Vagina (tissue), 2 donors: Measurements from ENCODE around the gene KCP. TPM values are rescaled to one million over a fixed set of nuclear protein-coding genes. Genes with fewer than 3 reads are reported as not detected.

Experiments
- DNase-seq, 2 donors: peaks; one replicate each; pipeline ENCODE4 v3.0.0-alpha.2; 2017; ENCODE audit errors: extremely low spot score in 2 of 2
- H3K27ac ChIP-seq: fragments of 200-600 bp; sonication (generic); one replicate; pipeline ENCODE4 v1.5.1; 2019
- H3K27me3 ChIP-seq: fragments of 200-600 bp; sonication (generic); one replicate; pipeline ENCODE4 v1.5.1; 2019
- H3K36me3 ChIP-seq, 2 donors: fragments of 200-600 bp; sonication (generic); one replicate each; pipeline ENCODE4 v1.5.1; 2017 to 2019
- H3K4me1 ChIP-seq: fragments of 200-600 bp; sonication (generic); one replicate; pipeline ENCODE4 v1.5.1; 2019
- H3K4me3 ChIP-seq, 2 donors: fragments of 200-600 bp; sonication (generic); 1 replicate in 1 of 2; 2 replicates in 1 of 2; pipeline ENCODE4 v1.5.1; 2016 to 2019
- H3K9me3 ChIP-seq: fragments of 200-600 bp; sonication (generic); one replicate; pipeline ENCODE4 v1.5.1; 2019
- POLR2A ChIP-seq, 2 donors: fragments of 450-650 bp; IDR thresholded peaks; one replicate each; pipeline ENCODE4 v1.6.1; 2017; ENCODE audit warnings: antibody characterized with exemption in 2 of 2, mild to moderate bottlenecking in 2 of 2, moderate library complexity in 2 of 2
- POLR2AphosphoS5 ChIP-seq, 2 donors: sonication (generic); formaldehyde crosslinking; IDR thresholded peaks; one replicate each; pipeline ENCODE4 v1.9.0; 2017; ENCODE audit warnings: antibody characterized with exemption in 2 of 2, mild to moderate bottlenecking in 2 of 2, low read depth in 1 of 2; ENCODE audit not compliant: insufficient read depth in 1 of 2
- intact Hi-C: fragments of 100-400 bp; cut with DNase I; formaldehyde crosslinking; loops from one replicate; pipeline ENCODE4 v1.15.1; 2023
- total RNA-seq: library from RNA; depleted of rRNA; stranded (reverse); fragments of >200 nt; gene quantifications from one replicate; pipeline ENCODE4 v1.2.3, GENCODE V29; 2016
- TF ChIP-seq, protein P1 (sequence below), 3 experiments: fragments of 450-650 bp in 2 of 3; fragments of 200-600 bp in 1 of 3; sonication (generic) in 1 of 3; IDR thresholded peaks; one replicate each; pipeline ENCODE4 v1.5.1; 2017 to 2019; ENCODE audit warnings: antibody characterized with exemption in 3 of 3, mild to moderate bottlenecking in 2 of 3, moderate library complexity in 2 of 3

KCP gene
- total RNA-seq, 1 donor from 2014 or later = 1.2 TPM

DNA sequence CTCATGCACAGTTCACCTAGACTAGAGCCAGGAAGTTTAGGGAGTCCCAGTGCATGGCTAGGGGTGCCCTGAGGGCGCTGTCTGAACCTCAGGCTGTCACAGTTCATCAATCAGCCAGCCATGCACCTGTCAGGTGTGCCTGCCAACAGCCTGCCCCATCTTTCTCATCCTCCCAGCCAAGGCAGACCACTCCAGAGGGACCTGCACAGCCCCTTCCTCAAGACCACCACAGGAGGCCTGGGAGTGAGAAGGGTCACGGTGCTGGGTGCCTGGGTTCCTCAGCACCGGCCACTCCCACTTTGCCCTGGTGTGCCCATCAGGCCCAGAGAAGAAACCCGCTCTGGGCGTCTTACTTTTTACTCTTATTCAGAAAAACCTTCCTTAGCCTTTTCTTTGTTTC is 39.5 kb downstream of the KCP start:
- peaks cover 26% of the 10 kb centered on the region for H3K4me1 ChIP-seq
- H3K4me3 ChIP-seq = no peak overlapping the region

DNA sequence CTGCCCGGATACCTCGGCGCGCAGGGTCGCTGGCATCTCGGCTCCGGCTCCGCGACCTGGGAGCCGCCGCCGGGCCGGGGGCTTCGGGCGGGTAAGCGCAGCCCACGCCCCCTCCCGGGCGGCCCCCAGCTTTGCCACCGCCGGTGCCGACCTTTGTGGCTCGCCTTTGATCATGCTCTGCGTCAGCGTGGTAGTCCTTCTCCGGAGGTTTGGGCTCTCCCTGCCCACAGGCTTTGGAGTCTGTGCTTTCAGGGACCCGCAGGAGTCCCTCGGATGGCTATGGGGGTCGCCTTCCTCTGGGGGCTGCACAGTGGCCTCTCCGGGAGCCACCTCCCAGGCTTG is 40.6 kb downstream of the KCP start:
- intact Hi-C loops = loop anchor here (10.0 kb wide), 2 partner anchors 135 to 255 kb away; partner anchors contain the start of gene CALU
- DNase-seq = no peak
- Histone ChIP-seq H3K36me3 (peaks cover 0 to 16% of the 10 kb centered on the region in 2 donors), H3K4me3 (peak overlapping the region; percentile 49 to 70), H3K27ac (peak overlapping the region; percentile 4), H3K4me1 (peaks cover 36% of the 10 kb centered on the region), H3K9me3 (no peaks in the 10 kb centered on the region), H3K27me3 (no peaks in the 10 kb centered on the region)
- TF ChIP-seq POLR2A (IDR thresholded peaks at IDR 0.05) (no peak), POLR2AphosphoS5 (IDR thresholded peaks at IDR 0.05; ENCODE audit: insufficient read depth in 1 of 2, low read depth in 1 of 2) (no peak)
- TF ChIP-seq, protein P1, sequence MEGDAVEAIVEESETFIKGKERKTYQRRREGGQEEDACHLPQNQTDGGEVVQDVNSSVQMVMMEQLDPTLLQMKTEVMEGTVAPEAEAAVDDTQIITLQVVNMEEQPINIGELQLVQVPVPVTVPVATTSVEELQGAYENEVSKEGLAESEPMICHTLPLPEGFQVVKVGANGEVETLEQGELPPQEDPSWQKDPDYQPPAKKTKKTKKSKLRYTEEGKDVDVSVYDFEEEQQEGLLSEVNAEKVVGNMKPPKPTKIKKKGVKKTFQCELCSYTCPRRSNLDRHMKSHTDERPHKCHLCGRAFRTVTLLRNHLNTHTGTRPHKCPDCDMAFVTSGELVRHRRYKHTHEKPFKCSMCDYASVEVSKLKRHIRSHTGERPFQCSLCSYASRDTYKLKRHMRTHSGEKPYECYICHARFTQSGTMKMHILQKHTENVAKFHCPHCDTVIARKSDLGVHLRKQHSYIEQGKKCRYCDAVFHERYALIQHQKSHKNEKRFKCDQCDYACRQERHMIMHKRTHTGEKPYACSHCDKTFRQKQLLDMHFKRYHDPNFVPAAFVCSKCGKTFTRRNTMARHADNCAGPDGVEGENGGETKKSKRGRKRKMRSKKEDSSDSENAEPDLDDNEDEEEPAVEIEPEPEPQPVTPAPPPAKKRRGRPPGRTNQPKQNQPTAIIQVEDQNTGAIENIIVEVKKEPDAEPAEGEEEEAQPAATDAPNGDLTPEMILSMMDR (IDR thresholded peaks at IDR 0.05) = no peak

More for the DNA sequence above, 39.5 kb downstream of the KCP start:
- no peak for DNase-seq
- Histone ChIP-seq H3K27ac (no peak overlapping the region), H3K27me3 (no peaks in the 10 kb centered on the region), H3K36me3 (peaks cover 0 to 5% of the 10 kb centered on the region in 2 donors), H3K9me3 (no peaks in the 10 kb centered on the region)
- no peak for TF ChIP-seq POLR2AphosphoS5 (IDR thresholded peaks at IDR 0.05; ENCODE audit: insufficient read depth in 1 of 2, low read depth in 1 of 2)
- TF ChIP-seq POLR2A (IDR thresholded peaks at IDR 0.05) = no peak
- TF ChIP-seq, protein P1 (IDR thresholded peaks at IDR 0.05) = no peak
- intact Hi-C loops = loop anchor here (10.0 kb wide), 1 partner anchor 256 kb away; no protein-coding TSS in a partner anchor

DNA sequence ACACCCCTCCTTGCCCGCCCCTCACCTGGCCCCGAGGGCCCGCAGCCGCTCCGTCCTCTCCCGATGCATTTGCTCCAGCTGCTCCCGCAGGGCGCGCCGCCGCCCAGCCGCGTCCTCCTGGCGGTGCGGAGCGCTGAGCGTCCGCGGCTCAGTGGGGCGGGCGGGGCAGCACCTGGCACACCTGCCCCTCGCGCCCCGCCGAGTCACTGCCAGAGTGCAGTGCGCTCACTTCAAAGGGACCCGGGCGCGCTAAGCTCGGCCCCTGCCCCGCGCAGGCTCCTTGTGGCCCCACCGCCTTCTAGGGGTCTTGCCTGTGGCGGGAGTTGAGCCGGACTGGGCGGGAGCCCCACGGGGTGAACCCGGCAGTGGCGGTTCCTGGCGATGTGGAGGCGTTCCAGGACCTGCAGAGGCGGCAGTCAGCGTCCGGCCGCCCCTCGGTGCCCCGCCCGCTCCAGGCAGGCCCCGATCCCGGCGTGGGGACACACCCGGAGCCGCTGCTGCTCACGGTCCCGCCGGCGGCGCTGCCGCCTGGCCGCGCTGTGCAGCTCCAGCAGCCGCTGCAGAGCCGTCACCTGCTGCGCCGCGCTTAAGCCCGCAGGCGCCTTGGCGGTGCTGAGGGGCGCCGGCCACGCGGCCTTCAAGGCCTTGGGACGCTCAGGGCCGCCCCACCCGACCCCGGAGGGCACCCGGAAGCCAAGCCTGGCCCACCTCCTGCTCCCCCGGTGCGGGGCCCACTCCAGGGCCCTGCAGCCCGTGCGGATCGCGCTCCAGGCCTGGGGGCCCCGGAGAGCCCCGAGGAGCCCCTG is 41.2 kb downstream of the KCP start:
- Histone ChIP-seq H3K27me3 (no peaks in the 10 kb centered on the region), H3K36me3 (peaks cover 0 to 19% of the 10 kb centered on the region in 2 donors), H3K4me1 (peaks cover 41% of the 10 kb centered on the region), H3K27ac (peak overlapping the region; percentile 4), H3K4me3 (peak overlapping the region; percentile 49 to 70), H3K9me3 (no peaks in the 10 kb centered on the region)
- TF ChIP-seq, protein P1 (IDR thresholded peaks at IDR 0.05) = peak in 1 of 3 experiments; percentile 7
- TF ChIP-seq POLR2AphosphoS5 (IDR thresholded peaks at IDR 0.05; ENCODE audit: insufficient read depth in 1 of 2, low read depth in 1 of 2) = no peak
- intact Hi-C loops = loop anchor here (10.0 kb wide), 1 partner anchor 135 kb away; the partner anchor contains the start of gene CALU
- DNase-seq = no peak

DNA sequence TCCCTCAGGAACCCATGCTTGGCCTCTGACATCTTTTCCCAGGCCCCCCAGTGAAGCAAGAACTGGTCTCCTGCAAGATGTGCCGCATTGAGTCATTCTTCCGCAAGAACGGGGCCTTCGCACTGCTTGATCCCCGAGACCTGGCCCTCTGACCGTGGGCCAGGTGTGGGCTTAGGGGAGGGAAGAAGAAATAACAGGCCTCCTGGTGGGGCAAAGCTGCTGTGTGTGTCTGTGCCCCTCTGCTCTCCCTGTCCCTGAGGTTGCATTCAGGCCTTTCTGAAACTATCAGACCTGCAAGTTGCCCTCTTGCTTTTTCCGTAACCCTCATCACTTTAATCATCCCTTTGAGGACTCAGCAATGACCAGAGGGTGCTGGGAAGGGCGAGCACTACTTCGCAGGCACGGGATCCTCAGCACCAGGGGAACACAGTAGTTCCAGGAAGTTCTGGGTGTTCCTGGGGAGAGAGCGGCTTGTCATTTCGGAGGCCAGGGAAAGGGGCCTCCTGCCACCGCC is 41.8 kb downstream of the KCP start:
- TF ChIP-seq POLR2A (IDR thresholded peaks at IDR 0.05) (no peak), POLR2AphosphoS5 (IDR thresholded peaks at IDR 0.05; ENCODE audit: insufficient read depth in 1 of 2, low read depth in 1 of 2) (no peak)
- TF ChIP-seq, protein P1 (IDR thresholded peaks at IDR 0.05) = no peak
- Histone ChIP-seq H3K36me3 (peaks cover 0 to 19% of the 10 kb centered on the region in 2 donors), H3K4me3 (peak overlapping the region; percentile 49 to 70), H3K27ac (peak overlapping the region; percentile 4), H3K4me1 (peaks cover 48% of the 10 kb centered on the region), H3K27me3 (no peaks in the 10 kb centered on the region), H3K9me3 (no peaks in the 10 kb centered on the region)
- intact Hi-C loops = loop anchor here (10.0 kb wide), 1 partner anchor 134 kb away; the partner anchor contains the start of gene CALU
- DNase-seq = no peak
